ENCODE measurements around the gene KDM6B.

The KDM6B gene

DNA sequence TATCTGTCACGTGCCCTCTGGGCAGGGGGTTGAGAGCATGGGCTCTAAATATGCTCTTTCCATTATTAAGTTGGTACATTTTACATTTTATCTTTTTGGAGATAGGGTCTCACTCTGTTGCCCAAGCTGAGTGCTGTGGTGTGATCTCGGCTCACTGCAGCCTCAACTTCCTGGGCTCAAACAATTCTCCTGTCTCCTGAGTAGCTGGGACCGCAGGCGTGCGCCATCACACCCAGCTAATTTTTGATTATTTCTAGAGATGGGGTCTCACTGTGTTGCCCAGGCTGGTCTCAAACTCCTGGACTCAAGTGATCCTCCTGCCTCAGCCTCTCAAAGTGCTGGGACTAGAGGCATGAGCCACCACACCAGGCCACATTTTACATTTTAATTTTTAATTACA is 43.9 kb upstream of the KDM6B start:
- no peaks in the 10 kb centered on the region for H3K27me3 ChIP-seq (ENCODE audit: insufficient read depth, poor library complexity, severe bottlenecking)
- no peak overlapping the region for H3K27ac ChIP-seq (replicated peaks)
- no peak overlapping the region for H3K4me3 ChIP-seq (replicated peaks; ENCODE audit: insufficient read depth, low read length)
- TF ChIP-seq, protein P1, sequence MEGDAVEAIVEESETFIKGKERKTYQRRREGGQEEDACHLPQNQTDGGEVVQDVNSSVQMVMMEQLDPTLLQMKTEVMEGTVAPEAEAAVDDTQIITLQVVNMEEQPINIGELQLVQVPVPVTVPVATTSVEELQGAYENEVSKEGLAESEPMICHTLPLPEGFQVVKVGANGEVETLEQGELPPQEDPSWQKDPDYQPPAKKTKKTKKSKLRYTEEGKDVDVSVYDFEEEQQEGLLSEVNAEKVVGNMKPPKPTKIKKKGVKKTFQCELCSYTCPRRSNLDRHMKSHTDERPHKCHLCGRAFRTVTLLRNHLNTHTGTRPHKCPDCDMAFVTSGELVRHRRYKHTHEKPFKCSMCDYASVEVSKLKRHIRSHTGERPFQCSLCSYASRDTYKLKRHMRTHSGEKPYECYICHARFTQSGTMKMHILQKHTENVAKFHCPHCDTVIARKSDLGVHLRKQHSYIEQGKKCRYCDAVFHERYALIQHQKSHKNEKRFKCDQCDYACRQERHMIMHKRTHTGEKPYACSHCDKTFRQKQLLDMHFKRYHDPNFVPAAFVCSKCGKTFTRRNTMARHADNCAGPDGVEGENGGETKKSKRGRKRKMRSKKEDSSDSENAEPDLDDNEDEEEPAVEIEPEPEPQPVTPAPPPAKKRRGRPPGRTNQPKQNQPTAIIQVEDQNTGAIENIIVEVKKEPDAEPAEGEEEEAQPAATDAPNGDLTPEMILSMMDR (IDR thresholded peaks at IDR 0.05; ENCODE audit: insufficient read depth, low read length): no peak
- TF ChIP-seq, protein P2, sequence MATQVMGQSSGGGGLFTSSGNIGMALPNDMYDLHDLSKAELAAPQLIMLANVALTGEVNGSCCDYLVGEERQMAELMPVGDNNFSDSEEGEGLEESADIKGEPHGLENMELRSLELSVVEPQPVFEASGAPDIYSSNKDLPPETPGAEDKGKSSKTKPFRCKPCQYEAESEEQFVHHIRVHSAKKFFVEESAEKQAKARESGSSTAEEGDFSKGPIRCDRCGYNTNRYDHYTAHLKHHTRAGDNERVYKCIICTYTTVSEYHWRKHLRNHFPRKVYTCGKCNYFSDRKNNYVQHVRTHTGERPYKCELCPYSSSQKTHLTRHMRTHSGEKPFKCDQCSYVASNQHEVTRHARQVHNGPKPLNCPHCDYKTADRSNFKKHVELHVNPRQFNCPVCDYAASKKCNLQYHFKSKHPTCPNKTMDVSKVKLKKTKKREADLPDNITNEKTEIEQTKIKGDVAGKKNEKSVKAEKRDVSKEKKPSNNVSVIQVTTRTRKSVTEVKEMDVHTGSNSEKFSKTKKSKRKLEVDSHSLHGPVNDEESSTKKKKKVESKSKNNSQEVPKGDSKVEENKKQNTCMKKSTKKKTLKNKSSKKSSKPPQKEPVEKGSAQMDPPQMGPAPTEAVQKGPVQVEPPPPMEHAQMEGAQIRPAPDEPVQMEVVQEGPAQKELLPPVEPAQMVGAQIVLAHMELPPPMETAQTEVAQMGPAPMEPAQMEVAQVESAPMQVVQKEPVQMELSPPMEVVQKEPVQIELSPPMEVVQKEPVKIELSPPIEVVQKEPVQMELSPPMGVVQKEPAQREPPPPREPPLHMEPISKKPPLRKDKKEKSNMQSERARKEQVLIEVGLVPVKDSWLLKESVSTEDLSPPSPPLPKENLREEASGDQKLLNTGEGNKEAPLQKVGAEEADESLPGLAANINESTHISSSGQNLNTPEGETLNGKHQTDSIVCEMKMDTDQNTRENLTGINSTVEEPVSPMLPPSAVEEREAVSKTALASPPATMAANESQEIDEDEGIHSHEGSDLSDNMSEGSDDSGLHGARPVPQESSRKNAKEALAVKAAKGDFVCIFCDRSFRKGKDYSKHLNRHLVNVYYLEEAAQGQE (IDR thresholded peaks at IDR 0.05; ENCODE audit: insufficient replicate concordance, low read depth): no peak
- TF ChIP-seq SPI1 (IDR thresholded peaks at IDR 0.05; ENCODE audit: borderline replicate concordance, low read depth): no peak
- no peak for TF ChIP-seq POLR2AphosphoS5 (IDR thresholded peaks at IDR 0.05; ENCODE audit: low read depth)
- no peak for TF ChIP-seq GABPA (IDR thresholded peaks at IDR 0.05; ENCODE audit: low read depth)
- DNase-seq (ENCODE audit: low read depth in 1 of 2, low spot score in 1 of 2): no peak

DNA sequence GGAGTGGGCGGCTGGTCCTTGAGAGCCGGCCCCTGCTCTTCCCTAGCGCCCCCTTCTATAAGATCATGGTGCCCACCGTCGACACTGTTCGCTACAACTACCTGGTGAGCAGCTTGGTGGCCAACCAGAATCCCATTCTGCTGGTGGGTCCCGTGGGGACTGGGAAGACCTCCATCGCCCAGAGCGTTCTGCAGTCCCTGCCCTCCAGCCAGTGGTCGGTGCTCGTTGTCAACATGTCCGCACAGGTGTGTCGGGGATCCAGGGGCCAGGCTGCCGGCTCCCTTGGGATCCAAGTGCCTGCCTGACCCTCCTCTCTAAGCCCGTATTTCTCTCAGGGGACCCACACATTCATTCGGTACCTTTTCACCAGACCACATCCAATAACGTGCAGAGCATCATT is 41.4 kb upstream of the KDM6B start:
- no peak for DNase-seq (ENCODE audit: low read depth in 1 of 2, low spot score in 1 of 2)
- no peak for TF ChIP-seq GABPA (IDR thresholded peaks at IDR 0.05; ENCODE audit: low read depth)
- TF ChIP-seq, protein P1 (IDR thresholded peaks at IDR 0.05; ENCODE audit: insufficient read depth, low read length): no peak
- TF ChIP-seq, protein P2 (IDR thresholded peaks at IDR 0.05; ENCODE audit: insufficient replicate concordance, low read depth): no peak
- TF ChIP-seq SPI1 (IDR thresholded peaks at IDR 0.05; ENCODE audit: borderline replicate concordance, low read depth): no peak
- TF ChIP-seq POLR2AphosphoS5 (IDR thresholded peaks at IDR 0.05; ENCODE audit: low read depth): no peak

DNA sequence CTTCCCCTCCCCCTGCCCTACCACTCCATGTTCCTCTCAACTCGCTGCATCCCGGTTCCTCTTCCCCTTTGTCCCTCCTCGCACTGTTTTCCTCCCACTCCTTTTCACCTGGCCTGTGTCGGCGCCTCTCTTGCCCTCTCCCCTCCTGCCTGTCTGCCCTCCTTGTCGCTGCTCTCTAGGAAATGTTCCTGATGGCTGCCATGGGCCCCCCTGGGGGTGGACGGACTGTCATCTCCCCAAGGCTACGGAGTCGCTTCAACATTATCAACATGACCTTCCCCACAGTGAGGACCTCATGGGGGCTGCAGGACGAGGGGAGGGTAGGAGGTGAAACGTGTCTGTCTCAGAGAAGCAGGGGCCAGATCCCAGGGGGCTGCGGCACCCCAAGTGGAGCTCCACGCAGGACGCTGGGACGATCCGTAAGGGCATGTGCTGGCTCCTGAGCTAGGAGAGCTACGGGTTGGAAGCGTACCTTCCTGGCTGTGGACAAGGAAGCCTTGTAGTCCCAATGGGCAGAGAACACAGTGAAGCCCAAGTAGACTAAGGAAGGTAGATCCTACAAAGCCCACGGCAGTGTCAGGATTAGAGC is 39.8 kb upstream of the KDM6B start:
- H3K27me3 ChIP-seq (ENCODE audit: insufficient read depth, poor library complexity, severe bottlenecking): no peaks in the 10 kb centered on the region
- TF ChIP-seq GABPA (IDR thresholded peaks at IDR 0.05; ENCODE audit: low read depth) (no peak), POLR2AphosphoS5 (IDR thresholded peaks at IDR 0.05; ENCODE audit: low read depth) (no peak), SPI1 (IDR thresholded peaks at IDR 0.05; ENCODE audit: borderline replicate concordance, low read depth) (no peak)
- TF ChIP-seq, protein P1 (IDR thresholded peaks at IDR 0.05; ENCODE audit: insufficient read depth, low read length): no peak
- TF ChIP-seq, protein P2 (IDR thresholded peaks at IDR 0.05; ENCODE audit: insufficient replicate concordance, low read depth): no peak
- DNase-seq (ENCODE audit: low read depth in 1 of 2, low spot score in 1 of 2): no peak
- H3K4me3 ChIP-seq (replicated peaks; ENCODE audit: insufficient read depth, low read length): no peak overlapping the region
- H3K27ac ChIP-seq (replicated peaks): no peak overlapping the region

More for the DNA sequence above, 41.4 kb upstream of the KDM6B start:
- Histone ChIP-seq H3K4me3 (replicated peaks; ENCODE audit: insufficient read depth, low read length) (no peak overlapping the region), H3K27ac (replicated peaks) (no peak overlapping the region), H3K27me3 (ENCODE audit: insufficient read depth, poor library complexity, severe bottlenecking) (no peaks in the 10 kb centered on the region)
